Ovary (tissue), 3 donors: ENCODE measurements around the gene LIMCH1.

Experiments used
- EP300 ChIP-seq: sonication (generic); formaldehyde crosslinking; IDR thresholded peaks from one replicate; pipeline ENCODE4 v1.6.1; 2017; ENCODE audit warnings: antibody characterized with exemption
- TF ChIP-seq, protein P1 (sequence below), 3 donors: fragments of 450-650 bp in 2 of 3; fragments of 200-600 bp in 1 of 3; IDR thresholded peaks; one replicate each; pipeline versions ENCODE4 v1.5.1 to v1.8.0; 2016 to 2022; ENCODE audit warnings: antibody characterized with exemption in 3 of 3, mild to moderate bottlenecking in 1 of 3
- donor health status: DM: no; HTN: no; CAD: no.

DNA sequence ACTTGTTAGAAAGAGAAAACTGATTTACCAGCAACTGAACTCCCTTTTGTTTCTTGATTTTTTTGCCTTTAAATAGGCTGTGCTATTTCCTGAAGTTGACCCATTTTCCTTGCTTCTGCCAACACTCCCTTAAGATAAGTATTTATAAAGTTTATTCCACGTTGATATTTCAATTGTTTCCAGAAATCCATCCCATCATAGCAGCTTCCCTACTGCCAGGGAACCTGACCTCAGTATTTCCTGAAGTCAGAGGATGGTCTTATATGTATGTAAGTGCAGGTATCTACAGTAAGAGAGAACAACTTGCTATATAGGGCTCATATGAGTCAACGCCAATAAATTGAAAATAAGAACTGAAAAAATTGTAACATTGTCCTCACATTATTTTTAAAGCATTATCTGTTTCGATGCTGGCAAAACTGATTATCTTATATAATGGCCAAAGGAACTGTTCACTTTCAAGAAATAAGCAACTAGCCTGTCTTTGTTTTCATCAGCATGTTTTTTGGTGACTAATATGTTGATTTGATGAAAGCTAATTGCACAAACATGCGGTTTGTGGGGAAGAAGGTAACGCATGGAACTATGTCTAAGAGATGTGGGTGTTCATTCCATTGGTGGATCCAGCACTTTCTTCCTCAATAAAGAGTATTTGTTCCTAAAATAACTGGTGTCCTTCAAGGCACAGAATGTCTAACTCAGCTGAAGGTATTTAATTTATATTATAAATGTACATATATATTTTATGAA, 4.7 kb downstream of the LIMCH1 start:
- TF ChIP-seq, protein P1, sequence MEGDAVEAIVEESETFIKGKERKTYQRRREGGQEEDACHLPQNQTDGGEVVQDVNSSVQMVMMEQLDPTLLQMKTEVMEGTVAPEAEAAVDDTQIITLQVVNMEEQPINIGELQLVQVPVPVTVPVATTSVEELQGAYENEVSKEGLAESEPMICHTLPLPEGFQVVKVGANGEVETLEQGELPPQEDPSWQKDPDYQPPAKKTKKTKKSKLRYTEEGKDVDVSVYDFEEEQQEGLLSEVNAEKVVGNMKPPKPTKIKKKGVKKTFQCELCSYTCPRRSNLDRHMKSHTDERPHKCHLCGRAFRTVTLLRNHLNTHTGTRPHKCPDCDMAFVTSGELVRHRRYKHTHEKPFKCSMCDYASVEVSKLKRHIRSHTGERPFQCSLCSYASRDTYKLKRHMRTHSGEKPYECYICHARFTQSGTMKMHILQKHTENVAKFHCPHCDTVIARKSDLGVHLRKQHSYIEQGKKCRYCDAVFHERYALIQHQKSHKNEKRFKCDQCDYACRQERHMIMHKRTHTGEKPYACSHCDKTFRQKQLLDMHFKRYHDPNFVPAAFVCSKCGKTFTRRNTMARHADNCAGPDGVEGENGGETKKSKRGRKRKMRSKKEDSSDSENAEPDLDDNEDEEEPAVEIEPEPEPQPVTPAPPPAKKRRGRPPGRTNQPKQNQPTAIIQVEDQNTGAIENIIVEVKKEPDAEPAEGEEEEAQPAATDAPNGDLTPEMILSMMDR (IDR thresholded peaks at IDR 0.05): no peak
- TF ChIP-seq EP300: no peak
